GM12891 (cell line): ENCODE data around the gene EEF1AKMT2.

Source experiments
- POLR2A ChIP-seq: IDR thresholded peaks from 2 replicates; pipeline ENCODE4 v1.6.1; 2011; ENCODE audit warnings: low read depth, low read length, control low read depth
- POLR2AphosphoS5 ChIP-seq: IDR thresholded peaks from 2 replicates; pipeline ENCODE4 v1.6.1; 2011; ENCODE audit warnings: low read depth, low read length, control low read depth
- POU2F2 ChIP-seq: IDR thresholded peaks from 2 replicates; pipeline ENCODE4 v1.6.1; 2011; ENCODE audit warnings: low read depth, mild to moderate bottlenecking, control low read depth, low read length, moderate library complexity
- SPI1 ChIP-seq: IDR thresholded peaks from 2 replicates; pipeline ENCODE4 v1.6.1; 2011; ENCODE audit warnings: low read depth, low read length, control low read depth
- TAF1 ChIP-seq: IDR thresholded peaks from 2 replicates; pipeline ENCODE4 v1.6.1; 2011; ENCODE audit warnings: low read depth, low read length, control low read depth

DNA sequence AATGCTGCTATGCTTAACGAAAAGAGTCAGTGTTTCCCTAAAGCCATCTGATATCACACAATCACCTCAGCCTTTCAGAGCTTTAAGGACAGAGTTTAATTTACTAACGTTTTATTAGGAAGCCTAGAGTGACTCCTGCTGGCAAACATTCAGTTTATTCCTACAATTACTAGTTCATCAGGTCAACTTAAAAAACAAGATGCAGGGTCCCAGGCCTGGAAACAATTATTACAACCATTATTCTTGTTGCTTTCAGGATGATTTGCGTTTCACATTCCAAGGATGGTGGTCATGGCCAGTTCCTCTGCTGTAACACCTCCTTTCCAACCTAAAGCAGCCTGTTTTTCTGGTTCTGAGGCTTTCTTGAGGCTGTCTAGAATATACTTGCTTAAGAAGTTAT is 46.0 kb downstream of the EEF1AKMT2 start:
- no peak for TF ChIP-seq TAF1
- no peak for TF ChIP-seq SPI1
- no peak for TF ChIP-seq POLR2A
- TF ChIP-seq POLR2AphosphoS5, result no peak
- no peak for TF ChIP-seq POU2F2
